Astrocyte of the spinal cord (primary cell): ENCODE data around the gene SYCP2L.

Source experiments
- DNase-seq: peaks from one replicate; pipeline ENCODE4 v3.0.0; 2011; ENCODE audit warnings: low read depth, low spot score
- H3K4me3 ChIP-seq: 2 replicates; pipeline ENCODE4 v1.5.1; 2011; ENCODE audit warnings: low read depth, mild to moderate bottlenecking, low read length, moderate library complexity
- CTCF ChIP-seq: IDR thresholded peaks from 2 replicates; pipeline ENCODE4 v1.5.1; 2012; ENCODE audit warnings: low read depth, mild to moderate bottlenecking, low read length, inconsistent platforms
- in situ Hi-C: cut with HindIII; loops from 2 replicates; pipeline ENCODE4 v1.10.0; 2017; ENCODE audit warnings: low sequenced_read_pairs

Gene SYCP2L

GRCh38 chr6:10963113-10963512, 76.3 kb downstream of the SYCP2L start:
- H3K4me3 ChIP-seq = no peak overlapping the region
- no peak for TF ChIP-seq CTCF
- in situ Hi-C loops = loop anchor here (25.0 kb wide), 1 partner anchor 524 kb away; no protein-coding TSS in a partner anchor
- DNase-seq = no peak

GRCh38 chr6:10964684-10965083, 77.8 kb downstream of the SYCP2L start:
- in situ Hi-C loops = loop anchor here (25.0 kb wide), 1 partner anchor 523 kb away; no protein-coding TSS in a partner anchor
- no peak for TF ChIP-seq CTCF
- no peak for DNase-seq
- no peak overlapping the region for H3K4me3 ChIP-seq

- no peak overlapping the region for H3K4me3 ChIP-seq
- no peak for TF ChIP-seq CTCF
- DNase-seq = peak; percentile 37
- in situ Hi-C loops = loop anchor here (25.0 kb wide), 1 partner anchor 519 kb away; no protein-coding TSS in a partner anchor
These were observed 81.9 kb downstream of the SYCP2L start for GRCh38 chr6:10968776-10969175.

- no peak for DNase-seq
- TF ChIP-seq CTCF = no peak
- no peak overlapping the region for H3K4me3 ChIP-seq
- in situ Hi-C loops = loop anchor here (25.0 kb wide), 1 partner anchor 517 kb away; no protein-coding TSS in a partner anchor
These were observed 83.9 kb downstream of the SYCP2L start for GRCh38 chr6:10970731-10971130.

- H3K4me3 ChIP-seq = no peak overlapping the region
- in situ Hi-C loops = loop anchor here (25.0 kb wide), 1 partner anchor 515 kb away; no protein-coding TSS in a partner anchor
These were observed 85.3 kb downstream of the SYCP2L start for GRCh38 chr6:10972196-10972595.

GRCh38 chr6:10976571-10976970, 89.7 kb downstream of the SYCP2L start:
- no peak for DNase-seq
- no peak overlapping the region for H3K4me3 ChIP-seq
- in situ Hi-C loops = no loop called here
- no peak for TF ChIP-seq CTCF

More at GRCh38 chr6:10972196-10972595, 85.3 kb downstream of the SYCP2L start:
- no peak for DNase-seq
- no peak for TF ChIP-seq CTCF
